GM10266 (cell line): ENCODE results near the gene CECR2.

Experiments
- DNase-seq: peaks from one replicate; pipeline ENCODE4 v3.0.0; 2012; ENCODE audit errors: extremely low spot score
- CTCF ChIP-seq: IDR thresholded peaks from 2 replicates; pipeline ENCODE4 v1.5.1; 2012; ENCODE audit warnings: mild to moderate bottlenecking, low read depth; ENCODE audit not compliant: control insufficient read depth, insufficient read depth; ENCODE audit errors: missing control alignments

Gene CECR2

GRCh38 chr22:17441326-17441725 lies 72.1 kb downstream of the CECR2 start:
- DNase-seq = no peak
- TF ChIP-seq CTCF = no peak

GRCh38 chr22:17443405-17444203 lies 74.3 kb downstream of the CECR2 start:
- DNase-seq = no peak
- no peak for TF ChIP-seq CTCF

- no peak for DNase-seq
- TF ChIP-seq CTCF = no peak
Measured at GRCh38 chr22:17444204-17444504, 74.9 kb downstream of the CECR2 start.

GRCh38 chr22:17446698-17447097 lies 77.4 kb downstream of the CECR2 start:
- no peak for DNase-seq
- no peak for TF ChIP-seq CTCF

GRCh38 chr22:17451316-17451715 lies 82.1 kb downstream of the CECR2 start:
- DNase-seq = no peak
- no peak for TF ChIP-seq CTCF

GRCh38 chr22:17460895-17461294 lies 91.6 kb downstream of the CECR2 start:
- TF ChIP-seq CTCF = no peak
- DNase-seq = no peak

- TF ChIP-seq CTCF = no peak
- DNase-seq = no peak
Measured at GRCh38 chr22:17470880-17471500, 101.7 kb downstream of the CECR2 start.
